Measurements from ENCODE around the gene CRIM1.

- TF ChIP-seq POLR2A (IDR thresholded peaks at IDR 0.05) (no peak), CTCF (IDR thresholded peaks at IDR 0.05) (no peak), POLR2AphosphoS5 (IDR thresholded peaks at IDR 0.05) (no peak), EP300 (IDR thresholded peaks at IDR 0.05) (no peak)
Measured at GRCh38 chr2:36573165-36573564, 217.6 kb downstream of the CRIM1 start.

Measured in suprapubic skin (tissue), 4 donors.